Liver (tissue), 9 donors: Measurements from ENCODE around the gene BDKRB1. TPM values are rescaled to one million over a fixed set of nuclear protein-coding genes. Genes with fewer than 3 reads are reported as not detected.

ENCODE experiments used
- DNase-seq: peaks from one replicate; pipeline ENCODE4 v3.0.0-alpha.2; 2017; ENCODE audit warnings: low spot score
- H3K27ac ChIP-seq, 2 donors: one replicate each; pipeline ENCODE4 v1.7.0; 2013; ENCODE audit warnings: inconsistent platforms in 2 of 2, low read length in 2 of 2, control low read depth in 1 of 2, low read depth in 1 of 2, mild to moderate bottlenecking in 1 of 2
- H3K27me3 ChIP-seq, 4 donors: one replicate each; pipeline versions ENCODE4 v1.6.1 to v1.7.0; 2013; ENCODE audit warnings: low read length in 3 of 4, inconsistent platforms in 1 of 4, mild to moderate bottlenecking in 1 of 4, moderate library complexity in 1 of 4; ENCODE audit not compliant: control insufficient read depth in 4 of 4, insufficient read depth in 4 of 4
- H3K36me3 ChIP-seq, 4 donors: one replicate each; pipeline versions ENCODE4 v1.6.1 to v1.7.0; 2013; ENCODE audit warnings: low read length in 3 of 4, mild to moderate bottlenecking in 3 of 4, low read depth in 1 of 4, moderate library complexity in 1 of 4; ENCODE audit not compliant: control insufficient read depth in 4 of 4, insufficient read depth in 3 of 4
- H3K4me1 ChIP-seq, 4 donors: one replicate each; pipeline versions ENCODE4 v1.6.1 to v1.7.0; 2013; ENCODE audit warnings: low read length in 3 of 4, mild to moderate bottlenecking in 3 of 4, moderate library complexity in 1 of 4; ENCODE audit not compliant: control insufficient read depth in 4 of 4, insufficient read depth in 4 of 4
- H3K4me3 ChIP-seq, 3 donors: one replicate each; pipeline versions ENCODE4 v1.6.1 to v1.7.0; 2013; ENCODE audit warnings: low read length in 3 of 3, control low read depth in 1 of 3, low read depth in 1 of 3, mild to moderate bottlenecking in 1 of 3
- H3K9ac ChIP-seq, 2 donors: one replicate each; pipeline ENCODE4 v1.7.0; 2013; ENCODE audit warnings: low read length in 2 of 2, mild to moderate bottlenecking in 2 of 2, moderate library complexity in 2 of 2, control low read depth in 1 of 2, low read depth in 1 of 2
- H3K9me3 ChIP-seq, 4 donors: one replicate each; pipeline versions ENCODE4 v1.6.1 to v1.7.0; 2013; ENCODE audit warnings: low read length in 3 of 4; ENCODE audit not compliant: control insufficient read depth in 4 of 4
- ATF3 ChIP-seq: IDR thresholded peaks from 2 replicates; pipeline ENCODE4 v1.6.1; 2016; ENCODE audit warnings: antibody characterized with exemption
- FOXA1 ChIP-seq: IDR thresholded peaks from 2 replicates; pipeline ENCODE4 v1.6.1; 2016; ENCODE audit warnings: antibody characterized with exemption
- GABPA ChIP-seq, 2 donors: IDR thresholded peaks in 1 of 2; conservative IDR thresholded peaks in 1 of 2; 2 replicates each; pipeline ENCODE4 v1.6.1; 2016; ENCODE audit warnings: antibody characterized with exemption in 2 of 2, mild to moderate bottlenecking in 1 of 2, moderate library complexity in 1 of 2
- HNF4A ChIP-seq, 2 donors: conservative IDR thresholded peaks; 2 replicates each; pipeline ENCODE4 v1.6.1; 2016; ENCODE audit warnings: antibody characterized with exemption in 2 of 2, mild to moderate bottlenecking in 2 of 2
- HNF4G ChIP-seq: IDR thresholded peaks from 2 replicates; pipeline ENCODE4 v1.6.1; 2016; ENCODE audit warnings: antibody characterized with exemption
- JUND ChIP-seq, 2 donors: IDR thresholded peaks; 2 replicates each; pipeline ENCODE4 v1.6.1; 2016; ENCODE audit warnings: antibody characterized with exemption in 2 of 2
- NR2F2 ChIP-seq: IDR thresholded peaks from 2 replicates; pipeline ENCODE4 v1.6.1; 2016; ENCODE audit warnings: antibody characterized with exemption
- RAD21 ChIP-seq, 2 donors: IDR thresholded peaks; 2 replicates each; pipeline ENCODE4 v1.6.1; 2016; ENCODE audit warnings: antibody characterized with exemption in 2 of 2, mild to moderate bottlenecking in 2 of 2
- REST ChIP-seq: IDR thresholded peaks from 2 replicates; pipeline ENCODE4 v1.6.1; 2016; ENCODE audit warnings: antibody characterized with exemption, mild to moderate bottlenecking
- RXRA ChIP-seq, 2 donors: IDR thresholded peaks; 2 replicates each; pipeline ENCODE4 v1.6.1; 2017 to 2018; ENCODE audit warnings: antibody characterized with exemption in 2 of 2, mild to moderate bottlenecking in 1 of 2
- SP1 ChIP-seq: IDR thresholded peaks from 2 replicates; pipeline ENCODE4 v1.6.1; 2018; ENCODE audit warnings: antibody characterized with exemption, mild to moderate bottlenecking
- TAF1 ChIP-seq: conservative IDR thresholded peaks from 2 replicates; pipeline ENCODE4 v1.6.1; 2016; ENCODE audit warnings: antibody characterized with exemption, mild to moderate bottlenecking
- YY1 ChIP-seq: IDR thresholded peaks from 2 replicates; pipeline ENCODE4 v1.6.1; 2016; ENCODE audit warnings: antibody characterized with exemption, mild to moderate bottlenecking
- WGBS: extraction: QIAGEN DNeasy Blood & Tissue Kit; methylation state at CpG from one replicate; pipeline ENCODE4 v1.1.7; 2013; 5-methylcytosine and 5-hydroxymethylcytosine counted together
- polyA plus RNA-seq, 2 donors: library from polyadenylated mRNA; stranded (reverse) in 1 of 2; unstranded in 1 of 2; fragments of 200-250 nt in 1 of 2; fragments of >200 nt in 1 of 2; fragmentation: Nextera tagmentation in 1 of 2; extraction: Ambion mirVana in 1 of 2; gene quantifications; one replicate each; pipeline versions ENCODE4 v1.2.1 to v1.2.3, GENCODE V29; 2013 to 2015
- total RNA-seq, 2 donors: library from RNA; depleted of rRNA; stranded (reverse); fragments of >200 nt; gene quantifications; one replicate each; pipeline ENCODE4 v1.2.3, GENCODE V29; 2014
- TF ChIP-seq, protein P1 (sequence below): IDR thresholded peaks from 2 replicates; pipeline ENCODE4 v1.6.1; 2016; ENCODE audit warnings: antibody characterized with exemption
- TF ChIP-seq, protein P2 (sequence below): fragments of 150-350 bp; IDR thresholded peaks from 2 replicates; pipeline ENCODE4 v1.5.1; 2017; ENCODE audit warnings: improper control_type of control experiment, low read depth, low read length; ENCODE audit not compliant: missing input control
- TF ChIP-seq, protein P3 (sequence below): IDR thresholded peaks from 2 replicates; pipeline ENCODE4 v1.6.1; 2016; ENCODE audit warnings: antibody characterized with exemption
- donor health status: healthy.
- donor health status: healthy.
- donor health status: healthy.
- donor health status: healthy.
- donor health status: healthy.

Gene BDKRB1
- total and polyA plus RNA-seq, 4 donors: not detected

GRCh38 chr14:96249029-96249428 lies 7.0 kb upstream of the BDKRB1 start:
- 73% methylated on average over 5 of the region's 5 CpGs for WGBS
- no peak overlapping the region for H3K4me3 ChIP-seq
- TF ChIP-seq YY1 (no peak), RAD21 (IDR thresholded peaks at IDR 0.05) (no peak), SP1 (no peak), GABPA (IDR thresholded peaks at IDR 0.05 in 1 of 2, conservative IDR thresholded peaks at IDR 0.05 in 1 of 2) (no peak), ATF3 (no peak), HNF4A (conservative IDR thresholded peaks at IDR 0.05) (no peak), REST (no peak), TAF1 (no peak), FOXA1 (no peak), NR2F2 (no peak), JUND (IDR thresholded peaks at IDR 0.05) (no peak), HNF4G (no peak)
- TF ChIP-seq, protein P1, sequence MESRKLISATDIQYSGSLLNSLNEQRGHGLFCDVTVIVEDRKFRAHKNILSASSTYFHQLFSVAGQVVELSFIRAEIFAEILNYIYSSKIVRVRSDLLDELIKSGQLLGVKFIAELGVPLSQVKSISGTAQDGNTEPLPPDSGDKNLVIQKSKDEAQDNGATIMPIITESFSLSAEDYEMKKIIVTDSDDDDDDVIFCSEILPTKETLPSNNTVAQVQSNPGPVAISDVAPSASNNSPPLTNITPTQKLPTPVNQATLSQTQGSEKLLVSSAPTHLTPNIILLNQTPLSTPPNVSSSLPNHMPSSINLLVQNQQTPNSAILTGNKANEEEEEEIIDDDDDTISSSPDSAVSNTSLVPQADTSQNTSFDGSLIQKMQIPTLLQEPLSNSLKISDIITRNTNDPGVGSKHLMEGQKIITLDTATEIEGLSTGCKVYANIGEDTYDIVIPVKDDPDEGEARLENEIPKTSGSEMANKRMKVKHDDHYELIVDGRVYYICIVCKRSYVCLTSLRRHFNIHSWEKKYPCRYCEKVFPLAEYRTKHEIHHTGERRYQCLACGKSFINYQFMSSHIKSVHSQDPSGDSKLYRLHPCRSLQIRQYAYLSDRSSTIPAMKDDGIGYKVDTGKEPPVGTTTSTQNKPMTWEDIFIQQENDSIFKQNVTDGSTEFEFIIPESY: no peak
- TF ChIP-seq, protein P2, sequence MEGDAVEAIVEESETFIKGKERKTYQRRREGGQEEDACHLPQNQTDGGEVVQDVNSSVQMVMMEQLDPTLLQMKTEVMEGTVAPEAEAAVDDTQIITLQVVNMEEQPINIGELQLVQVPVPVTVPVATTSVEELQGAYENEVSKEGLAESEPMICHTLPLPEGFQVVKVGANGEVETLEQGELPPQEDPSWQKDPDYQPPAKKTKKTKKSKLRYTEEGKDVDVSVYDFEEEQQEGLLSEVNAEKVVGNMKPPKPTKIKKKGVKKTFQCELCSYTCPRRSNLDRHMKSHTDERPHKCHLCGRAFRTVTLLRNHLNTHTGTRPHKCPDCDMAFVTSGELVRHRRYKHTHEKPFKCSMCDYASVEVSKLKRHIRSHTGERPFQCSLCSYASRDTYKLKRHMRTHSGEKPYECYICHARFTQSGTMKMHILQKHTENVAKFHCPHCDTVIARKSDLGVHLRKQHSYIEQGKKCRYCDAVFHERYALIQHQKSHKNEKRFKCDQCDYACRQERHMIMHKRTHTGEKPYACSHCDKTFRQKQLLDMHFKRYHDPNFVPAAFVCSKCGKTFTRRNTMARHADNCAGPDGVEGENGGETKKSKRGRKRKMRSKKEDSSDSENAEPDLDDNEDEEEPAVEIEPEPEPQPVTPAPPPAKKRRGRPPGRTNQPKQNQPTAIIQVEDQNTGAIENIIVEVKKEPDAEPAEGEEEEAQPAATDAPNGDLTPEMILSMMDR: no peak
- TF ChIP-seq, protein P3, sequence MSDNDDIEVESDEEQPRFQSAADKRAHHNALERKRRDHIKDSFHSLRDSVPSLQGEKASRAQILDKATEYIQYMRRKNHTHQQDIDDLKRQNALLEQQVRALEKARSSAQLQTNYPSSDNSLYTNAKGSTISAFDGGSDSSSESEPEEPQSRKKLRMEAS: no peak
- H3K9ac ChIP-seq: no peak overlapping the region
- no peak for DNase-seq
- no peak overlapping the region for H3K27ac ChIP-seq
- H3K4me1 ChIP-seq: no peaks in the 10 kb centered on the region
- H3K27me3 ChIP-seq: no peaks in the 10 kb centered on the region
- H3K9me3 ChIP-seq: no peaks in the 10 kb centered on the region
- no peaks in the 10 kb centered on the region for H3K36me3 ChIP-seq

- WGBS: 71% methylated on average over 3 of the region's 3 CpGs
- Histone ChIP-seq H3K9ac (no peak overlapping the region), H3K4me1 (no peaks in the 10 kb centered on the region), H3K9me3 (no peaks in the 10 kb centered on the region), H3K36me3 (no peaks in the 10 kb centered on the region), H3K27me3 (peaks cover 0 to 3% (median 0%) of the 10 kb centered on the region in 4 donors), H3K27ac (no peak overlapping the region), H3K4me3 (no peak overlapping the region)
- no peak for DNase-seq
- no peak for TF ChIP-seq SP1
- TF ChIP-seq FOXA1: no peak
- TF ChIP-seq NR2F2: no peak
- TF ChIP-seq HNF4A (conservative IDR thresholded peaks at IDR 0.05): no peak
- TF ChIP-seq TAF1: no peak
- no peak for TF ChIP-seq JUND (IDR thresholded peaks at IDR 0.05)
- TF ChIP-seq, protein P2: no peak
- no peak for TF ChIP-seq RXRA (IDR thresholded peaks at IDR 0.05)
- TF ChIP-seq HNF4G: no peak
- no peak for TF ChIP-seq ATF3
- TF ChIP-seq REST: no peak
- TF ChIP-seq GABPA (IDR thresholded peaks at IDR 0.05 in 1 of 2, conservative IDR thresholded peaks at IDR 0.05 in 1 of 2): no peak
- TF ChIP-seq YY1: no peak
Measured at GRCh38 chr14:96250485-96250884, 5.5 kb upstream of the BDKRB1 start.
